Measurements from ENCODE around the gene ARR3. TPM values are rescaled to one million over a fixed set of nuclear protein-coding genes. Genes with fewer than 3 reads are reported as not detected.
A peak's percentile ranks its signal among the peaks of the same experiment; 100 is the strongest.
"Not testable (repeated sequence)": the region's sequence is repeated elsewhere in the genome, so short reads cannot be mapped to it uniquely, and the experiment has no call there.

ARR3 gene
- total RNA-seq: not detected

GRCh38 chrX:70268034-70268433 lies at the start of gene ARR3:
ARR3 (plus strand) TSS chrX:70268334; CDS start chrX:70269386, 1,052 bp downstream.
- DNase-seq (ENCODE audit: low spot score): no peak

- no peak for DNase-seq (ENCODE audit: low spot score)
These were observed 48.0 kb upstream of the ARR3 start for GRCh38 chrX:70219938-70220764.

GRCh38 chrX:70226048-70226447 lies 42.1 kb upstream of the ARR3 start:
- no peak for DNase-seq (ENCODE audit: low spot score)

- DNase-seq (ENCODE audit: low spot score): no peak
These were observed 41.4 kb upstream of the ARR3 start for GRCh38 chrX:70226687-70227086.

GRCh38 chrX:70231666-70232065 lies 36.5 kb upstream of the ARR3 start:
- DNase-seq (ENCODE audit: low spot score): no peak

- DNase-seq (ENCODE audit: low spot score): no peak
These were observed 33.8 kb upstream of the ARR3 start, which contains the start of gene AWAT1 for GRCh38 chrX:70234355-70234754. AWAT1 (plus strand) TSS chrX:70234655; CDS start chrX:70234696, 41 bp downstream.

GRCh38 chrX:70240751-70241150 lies 27.4 kb upstream of the ARR3 start:
- DNase-seq (ENCODE audit: low spot score): no peak

GRCh38 chrX:70241501-70241900 lies 26.6 kb upstream of the ARR3 start:
- no peak for DNase-seq (ENCODE audit: low spot score)

- not testable (repeated sequence) for DNase-seq (ENCODE audit: low spot score)
These were observed 24.5 kb upstream of the ARR3 start for GRCh38 chrX:70243601-70244000.

- no peak for DNase-seq (ENCODE audit: low spot score)
These were observed 23.3 kb upstream of the ARR3 start for GRCh38 chrX:70244881-70245280.

- DNase-seq (ENCODE audit: low spot score): no peak
These were observed 20.9 kb upstream of the ARR3 start for GRCh38 chrX:70247252-70247651.

GRCh38 chrX:70252491-70252890 lies 15.6 kb upstream of the ARR3 start:
- DNase-seq (ENCODE audit: low spot score): no peak

GRCh38 chrX:70253377-70254062 lies 14.6 kb upstream of the ARR3 start:
- DNase-seq (ENCODE audit: low spot score): no peak

GRCh38 chrX:70254063-70254400 lies 14.1 kb upstream of the ARR3 start:
- no peak for DNase-seq (ENCODE audit: low spot score)

GRCh38 chrX:70254909-70255308 lies 13.2 kb upstream of the ARR3 start:
- no peak for DNase-seq (ENCODE audit: low spot score)

- no peak for DNase-seq (ENCODE audit: low spot score)
These were observed 12.7 kb upstream of the ARR3 start for GRCh38 chrX:70255452-70255851.

GRCh38 chrX:70257423-70258288 lies 10.5 kb upstream of the ARR3 start:
- DNase-seq (ENCODE audit: low spot score): no peak

GRCh38 chrX:70260104-70260503 lies 8.0 kb upstream of the ARR3 start, which contains the start of gene P2RY4:
P2RY4 (minus strand) TSS chrX:70260204; CDS start chrX:70259624, 580 bp downstream.
- no peak for DNase-seq (ENCODE audit: low spot score)

GRCh38 chrX:70262952-70263567 lies 5.1 kb upstream of the ARR3 start:
- peak; percentile 27 for DNase-seq (ENCODE audit: low spot score)

GRCh38 chrX:70264784-70265183 lies 3.4 kb upstream of the ARR3 start:
- DNase-seq (ENCODE audit: low spot score): no peak

- DNase-seq (ENCODE audit: low spot score): not testable (repeated sequence)
These were observed 5.9 kb downstream of the ARR3 start for GRCh38 chrX:70274029-70274428.

- DNase-seq (ENCODE audit: low spot score): no peak
These were observed 10.9 kb downstream of the ARR3 start for GRCh38 chrX:70279081-70279480.

All from mucosa of gallbladder (tissue), 1 donor.